AG04449 (cell line): ENCODE results near the gene MRPS30.
"Not testable (repeated sequence)": the region's sequence is repeated elsewhere in the genome, so short reads cannot be mapped to it uniquely, and the experiment has no call there.

ENCODE experiments used
- CTCF ChIA-PET: fragments of 350-600 bp; formaldehyde crosslinking; extraction: SDS; loops from one replicate; lab custom pipeline; 2021; ENCODE audit warnings: antibody characterized with exemption; lab: Yijun Ruan, JAX
- POLR2A ChIA-PET: fragments of 400-600, 350-600 bp; formaldehyde crosslinking; extraction: SDS; loops from one replicate; lab custom pipeline; 2020; ENCODE audit warnings: antibody characterized with exemption, inconsistent platforms; lab: Yijun Ruan, JAX
- DNase-seq: peaks from one replicate; pipeline ENCODE4 v3.0.0-alpha.2; 2010; ENCODE audit warnings: low read depth, low spot score
- H3K4me3 ChIP-seq: 2 replicates; pipeline ENCODE4 v1.5.1; 2011; ENCODE audit warnings: low read depth, mild to moderate bottlenecking, control low read depth, low read length
- TF ChIP-seq, protein P1 (sequence below): IDR thresholded peaks from one replicate; pipeline ENCODE4 v1.5.1; 2011; ENCODE audit warnings: mild to moderate bottlenecking, moderate library complexity, low read length, control low read depth, inconsistent platforms; ENCODE audit not compliant: insufficient read depth; ENCODE audit errors: missing control alignments

MRPS30 gene

DNA sequence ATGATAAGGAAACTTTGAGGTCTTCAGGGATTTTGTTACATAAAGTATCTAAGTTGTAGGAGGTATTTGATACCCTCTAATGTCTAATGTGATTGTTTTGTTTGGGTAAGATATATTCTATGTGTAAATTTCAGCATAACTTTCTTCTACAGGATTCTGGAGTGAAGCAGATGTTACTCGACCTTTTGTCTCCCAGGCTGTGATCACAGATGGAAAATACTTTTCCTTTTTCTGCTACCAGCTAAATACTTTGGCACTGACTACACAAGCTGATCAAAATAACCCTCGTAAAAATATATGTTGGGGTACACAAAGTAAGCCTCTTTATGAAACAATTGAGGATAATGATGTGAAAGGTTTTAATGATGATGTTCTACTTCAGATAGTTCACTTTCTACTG is 6.0 kb downstream of the MRPS30 start:
- no peak overlapping the region for H3K4me3 ChIP-seq
- ChIA-PET POLR2A (no interaction called here), CTCF (no interaction called here)
- no peak for DNase-seq
- TF ChIP-seq, protein P1, sequence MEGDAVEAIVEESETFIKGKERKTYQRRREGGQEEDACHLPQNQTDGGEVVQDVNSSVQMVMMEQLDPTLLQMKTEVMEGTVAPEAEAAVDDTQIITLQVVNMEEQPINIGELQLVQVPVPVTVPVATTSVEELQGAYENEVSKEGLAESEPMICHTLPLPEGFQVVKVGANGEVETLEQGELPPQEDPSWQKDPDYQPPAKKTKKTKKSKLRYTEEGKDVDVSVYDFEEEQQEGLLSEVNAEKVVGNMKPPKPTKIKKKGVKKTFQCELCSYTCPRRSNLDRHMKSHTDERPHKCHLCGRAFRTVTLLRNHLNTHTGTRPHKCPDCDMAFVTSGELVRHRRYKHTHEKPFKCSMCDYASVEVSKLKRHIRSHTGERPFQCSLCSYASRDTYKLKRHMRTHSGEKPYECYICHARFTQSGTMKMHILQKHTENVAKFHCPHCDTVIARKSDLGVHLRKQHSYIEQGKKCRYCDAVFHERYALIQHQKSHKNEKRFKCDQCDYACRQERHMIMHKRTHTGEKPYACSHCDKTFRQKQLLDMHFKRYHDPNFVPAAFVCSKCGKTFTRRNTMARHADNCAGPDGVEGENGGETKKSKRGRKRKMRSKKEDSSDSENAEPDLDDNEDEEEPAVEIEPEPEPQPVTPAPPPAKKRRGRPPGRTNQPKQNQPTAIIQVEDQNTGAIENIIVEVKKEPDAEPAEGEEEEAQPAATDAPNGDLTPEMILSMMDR: no peak

DNA sequence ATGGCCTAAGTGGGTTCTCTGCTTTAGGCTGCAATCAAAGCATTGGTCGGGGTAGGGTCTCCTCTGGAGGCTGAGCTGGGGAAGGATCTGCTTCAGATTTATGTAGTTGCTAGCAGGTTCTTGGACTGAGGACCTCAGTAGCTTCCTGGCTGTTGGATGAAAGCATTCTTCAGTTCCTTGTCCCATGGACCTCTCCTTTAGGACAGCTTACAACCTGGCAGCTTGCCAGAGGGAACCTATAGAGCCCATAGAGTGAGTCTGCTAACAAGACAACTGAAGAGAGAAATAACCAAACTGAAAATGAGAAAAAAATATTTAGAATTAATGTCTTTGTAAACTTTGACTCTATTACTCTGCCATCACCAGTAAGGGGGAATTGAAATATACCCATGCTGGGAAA is 12.4 kb downstream of the MRPS30 start:
- H3K4me3 ChIP-seq: no peak overlapping the region
- ChIA-PET CTCF (no interaction called here), POLR2A (no interaction called here)
- TF ChIP-seq, protein P1: no peak
- DNase-seq: no peak

DNA sequence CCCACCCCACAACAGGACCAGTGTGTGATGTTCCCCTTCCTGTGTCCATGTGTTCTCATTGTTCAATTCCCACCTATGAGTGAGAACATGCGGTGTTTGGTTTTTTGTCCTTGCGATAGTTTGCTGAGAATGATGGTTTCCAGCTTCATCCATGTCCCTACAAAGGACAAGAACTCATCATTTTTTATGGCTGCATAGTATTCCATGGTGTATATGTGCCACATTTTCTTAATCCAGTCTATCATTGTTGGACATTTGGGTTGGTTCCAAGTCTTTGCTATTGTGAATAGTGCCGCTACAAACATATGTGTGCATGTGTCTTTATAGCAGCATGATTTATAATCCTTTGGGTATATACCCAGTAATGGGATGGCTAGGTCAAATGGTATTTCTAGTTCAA is 15.9 kb downstream of the MRPS30 start:
- POLR2A ChIA-PET, CTCF ChIA-PET, DNase-seq, H3K4me3 ChIP-seq: not testable (repeated sequence)

DNA sequence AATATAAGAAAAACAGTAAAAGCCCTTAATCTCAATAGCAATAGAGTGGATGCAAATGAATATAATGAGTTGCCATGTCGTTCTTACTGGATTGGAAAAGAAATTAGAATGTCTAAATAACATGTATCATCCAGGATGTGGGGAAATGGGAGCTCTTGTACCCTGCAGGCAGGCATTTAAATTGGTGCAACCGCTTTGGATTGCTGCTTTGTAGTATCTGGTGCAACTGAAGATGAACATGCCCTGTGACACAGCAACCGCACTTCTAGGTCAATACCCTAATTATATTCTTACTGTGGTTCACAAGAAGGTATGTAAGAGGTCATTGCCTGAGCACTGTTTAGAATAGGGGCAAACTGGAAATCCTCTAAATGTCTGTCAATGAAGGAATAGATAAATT is 18.9 kb downstream of the MRPS30 start:
- no peak for DNase-seq
- no peak overlapping the region for H3K4me3 ChIP-seq
- ChIA-PET CTCF (no interaction called here), POLR2A (no interaction called here)
- TF ChIP-seq, protein P1: no peak

DNA sequence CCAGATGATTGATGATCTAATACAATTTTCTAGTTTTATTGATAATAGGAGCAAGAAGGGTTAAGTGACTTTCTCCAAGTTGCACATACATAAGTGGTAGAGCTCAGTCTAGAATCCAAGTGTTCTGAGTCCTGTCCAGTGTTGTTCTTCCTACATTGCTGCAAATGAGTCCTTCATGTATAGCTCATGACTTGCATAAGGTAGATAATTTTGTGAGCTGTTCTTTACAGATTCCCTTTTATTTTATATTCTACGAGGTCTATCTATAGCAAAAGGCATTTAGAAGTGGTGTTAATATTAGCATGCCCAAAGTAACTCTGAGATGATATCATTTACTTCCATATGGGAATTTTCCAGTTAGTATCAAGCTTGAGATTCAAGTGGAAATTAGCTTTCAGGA is 20.0 kb downstream of the MRPS30 start:
- TF ChIP-seq, protein P1: no peak
- CTCF ChIA-PET: no interaction called here
- DNase-seq: no peak
- POLR2A ChIA-PET: no interaction called here
- H3K4me3 ChIP-seq: no peak overlapping the region

DNA sequence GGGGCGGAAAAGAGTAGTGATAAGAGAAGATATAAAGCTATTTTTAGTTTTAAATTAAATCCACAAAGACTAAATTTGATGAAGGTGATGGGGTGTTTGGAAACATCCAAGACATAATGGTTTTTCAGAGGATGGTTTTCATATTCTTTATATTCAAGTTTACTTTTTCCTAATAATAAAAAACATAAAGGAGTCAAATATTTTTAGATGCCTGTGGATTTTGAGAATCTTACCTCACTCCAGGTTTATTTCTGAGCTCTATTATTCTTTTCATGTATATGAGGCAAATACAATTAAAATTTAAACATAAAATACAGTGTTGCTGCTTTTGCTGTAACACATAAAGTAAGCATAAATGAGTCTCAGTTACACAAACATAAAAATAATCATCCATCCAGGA is 22.2 kb downstream of the MRPS30 start:
- ChIA-PET POLR2A (no interaction called here), CTCF (no interaction called here)
- no peak for DNase-seq
- TF ChIP-seq, protein P1: no peak
- H3K4me3 ChIP-seq: no peak overlapping the region

DNA sequence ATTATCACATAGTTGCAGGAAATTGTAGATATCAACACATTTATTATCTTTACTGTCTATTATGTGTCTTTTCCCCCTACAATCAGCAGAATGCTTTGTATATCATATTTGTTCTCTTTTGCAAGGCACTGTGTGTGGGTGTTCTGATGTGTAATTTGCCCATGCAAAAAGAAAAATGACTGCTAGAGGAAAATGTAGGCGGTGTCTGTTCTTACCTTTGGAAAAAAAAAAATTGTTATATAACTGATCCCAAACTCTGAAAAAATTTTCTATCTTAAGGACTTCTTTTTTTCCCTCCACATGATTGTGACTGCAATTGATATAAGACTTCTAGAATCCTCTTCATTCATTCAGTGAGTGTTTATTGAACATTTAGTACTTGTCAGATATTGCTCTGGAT is 24.5 kb downstream of the MRPS30 start:
- TF ChIP-seq, protein P1: no peak
- DNase-seq: no peak
- ChIA-PET POLR2A (no interaction called here), CTCF (no interaction called here)
- H3K4me3 ChIP-seq: no peak overlapping the region
